ENCODE results near the gene PSMD11.
A peak's percentile ranks its signal among the peaks of the same experiment; 100 is the strongest.
"Not testable (repeated sequence)": the region's sequence is repeated elsewhere in the genome, so short reads cannot be mapped to it uniquely, and the experiment has no call there.

The PSMD11 gene

GRCh38 chr17:32514606-32515005, 70.3 kb downstream of the PSMD11 start:
- no peak for DNase-seq (ENCODE audit: low read depth in 2 of 2)

GRCh38 chr17:32515677-32516383, 71.5 kb downstream of the PSMD11 start:
- no peak for DNase-seq (ENCODE audit: low read depth in 2 of 2)

- no peak for DNase-seq (ENCODE audit: low read depth in 2 of 2)
Observed at GRCh38 chr17:32516450-32516849, 72.1 kb downstream of the PSMD11 start.

- no peak for DNase-seq (ENCODE audit: low read depth in 2 of 2)
Observed at GRCh38 chr17:32516940-32517701, 72.8 kb downstream of the PSMD11 start.

- DNase-seq (ENCODE audit: low read depth in 2 of 2) = no peak
Observed at GRCh38 chr17:32517982-32518381, 73.7 kb downstream of the PSMD11 start.

GRCh38 chr17:32518646-32519227, 74.4 kb downstream of the PSMD11 start:
- no peak for DNase-seq (ENCODE audit: low read depth in 2 of 2)

GRCh38 chr17:32519228-32520103, 75.2 kb downstream of the PSMD11 start:
- DNase-seq (ENCODE audit: low read depth in 2 of 2) = peak in 1 of 2 donors; percentile 35

GRCh38 chr17:32520104-32520701, 75.9 kb downstream of the PSMD11 start:
- DNase-seq (ENCODE audit: low read depth in 2 of 2) = no peak

GRCh38 chr17:32520737-32521404, 76.6 kb downstream of the PSMD11 start:
- no peak for DNase-seq (ENCODE audit: low read depth in 2 of 2)

- DNase-seq (ENCODE audit: low read depth in 2 of 2) = no peak
Observed at GRCh38 chr17:32523017-32523680, 78.8 kb downstream of the PSMD11 start.

GRCh38 chr17:32523827-32524552, 79.7 kb downstream of the PSMD11 start:
- DNase-seq (ENCODE audit: low read depth in 2 of 2) = no peak

- not testable (repeated sequence) for DNase-seq (ENCODE audit: low read depth in 2 of 2)
Observed at GRCh38 chr17:32524553-32524880, 80.2 kb downstream of the PSMD11 start.

- no peak for DNase-seq (ENCODE audit: low read depth in 2 of 2)
Observed at GRCh38 chr17:32525122-32525521, 80.8 kb downstream of the PSMD11 start.

GRCh38 chr17:32527146-32527545, 82.8 kb downstream of the PSMD11 start:
- no peak for DNase-seq (ENCODE audit: low read depth in 2 of 2)

- no peak for DNase-seq (ENCODE audit: low read depth in 2 of 2)
Observed at GRCh38 chr17:32528825-32529224, 84.5 kb downstream of the PSMD11 start.

- no peak for DNase-seq (ENCODE audit: low read depth in 2 of 2)
Observed at GRCh38 chr17:32529604-32530003, 85.3 kb downstream of the PSMD11 start.

All from stimulated activated CD8-positive, alpha-beta memory T cell treated with anti-CD3 and anti-CD28 coated beads, Interleukin-7, amount 100 ng/mL, for 1 hour (primary cell).